ENCODE data around the gene XRCC3. TPM values are rescaled to one million over a fixed set of nuclear protein-coding genes. Genes with fewer than 3 reads are reported as not detected.

XRCC3 gene
- total and polyA plus RNA-seq, 2 donors (not counting 3 experiments of a cell fraction or from before 2014, with no cell fraction given), result 13.6 to 27.2 TPM

DNA sequence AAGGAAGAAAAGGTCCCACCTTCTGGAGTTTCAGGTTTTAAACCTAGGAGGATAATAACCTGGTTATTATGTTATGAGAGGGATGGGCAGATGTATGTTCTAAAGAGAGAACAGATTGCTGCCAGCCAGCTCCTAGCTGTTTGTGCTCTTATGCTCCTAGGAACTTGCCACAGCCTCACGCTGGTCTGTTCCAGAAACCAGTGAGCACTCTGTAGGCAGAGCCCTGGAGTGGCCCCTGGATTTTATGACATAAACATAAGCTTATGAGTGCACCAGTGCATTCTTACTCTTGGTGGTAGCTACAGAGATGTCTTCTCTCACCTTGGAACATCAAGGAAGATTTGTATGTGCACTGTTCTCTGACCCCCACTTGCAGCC lies 58.5 kb downstream of the XRCC3 start:
- Histone ChIP-seq H3K9ac (replicated peaks; ENCODE audit: extremely low read depth, insufficient read depth, low read length) (no peak overlapping the region), H3K9me1 (replicated peaks; ENCODE audit: control insufficient read depth, extremely low read depth, insufficient read depth, low read length) (no peaks in the 10 kb centered on the region), H3K79me2 (ENCODE audit: control insufficient read depth, insufficient read depth, low read length) (peaks cover 61% of the 10 kb centered on the region), H2AFZ (ENCODE audit: low read depth, low read length) (no peak overlapping the region), H4K20me1 (replicated peaks; ENCODE audit: control insufficient read depth, extremely low read depth, insufficient read depth, low read length) (peaks cover 4% of the 10 kb centered on the region), H3K4me2 (ENCODE audit: insufficient read depth, low read length) (no peak overlapping the region), H3K9me3 (replicated peaks; ENCODE audit: control insufficient read depth, insufficient read depth, low read length) (no peaks in the 10 kb centered on the region), H3K4me1 (ENCODE audit: control insufficient read depth, extremely low read depth, insufficient read depth, low read length) (no peaks in the 10 kb centered on the region), H3K27me3 (ENCODE audit: control insufficient read depth in 2 of 2, insufficient read depth in 2 of 2, low read length in 2 of 2) (no peaks in the 10 kb centered on the region), H3K36me3 (ENCODE audit: control insufficient read depth in 2 of 2, extremely low read depth in 1 of 2, insufficient read depth in 2 of 2, low read length in 2 of 2) (peaks cover 19 to 30% of the 10 kb centered on the region in 2 experiments), H3K27ac (ENCODE audit: insufficient read depth, low read depth, low read length) (no peak overlapping the region), H3K4me3 (replicated peaks in 1 of 3; ENCODE audit: insufficient read depth in 1 of 3, low read depth in 1 of 3, low read length in 3 of 3) (no peak overlapping the region)
- FAIRE-seq (no peak), DNase-seq (ENCODE audit: low read depth, low spot score) (no peak)
- ChIA-PET CTCF (interaction anchor here (0.9 to 1.4 kb wide), 2 partner anchors 21 to 43 kb away, joined by 3 to 4 read pairs; no protein-coding TSS in a partner anchor), POLR2A (interaction anchor here (0.6 kb wide), 1 partner anchor 64 kb away, joined by 4 read pairs; no protein-coding TSS in a partner anchor)
- TF ChIP-seq, protein P1, sequence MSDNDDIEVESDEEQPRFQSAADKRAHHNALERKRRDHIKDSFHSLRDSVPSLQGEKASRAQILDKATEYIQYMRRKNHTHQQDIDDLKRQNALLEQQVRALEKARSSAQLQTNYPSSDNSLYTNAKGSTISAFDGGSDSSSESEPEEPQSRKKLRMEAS (IDR thresholded peaks at IDR 0.05; ENCODE audit: insufficient read depth, insufficient read length), result no peak
- TF ChIP-seq JUN (IDR thresholded peaks at IDR 0.05; ENCODE audit: borderline replicate concordance, insufficient read depth, insufficient read length, low read depth) (no peak), EZH2 (IDR thresholded peaks at IDR 0.05; ENCODE audit: borderline replicate concordance, low read depth, low read length, severe bottlenecking) (no peak), POLR2AphosphoS5 (IDR thresholded peaks at IDR 0.05; ENCODE audit: insufficient read depth, low read depth, low read length) (no peak), MYC (IDR thresholded peaks at IDR 0.05; ENCODE audit: low read depth, low read length) (no peak), FOS (IDR thresholded peaks at IDR 0.05; ENCODE audit: borderline replicate concordance, insufficient read depth, low read length) (no peak), GATA2 (IDR thresholded peaks at IDR 0.05; ENCODE audit: insufficient read depth, insufficient read length, low read depth, low read length) (no peak), POLR2A (IDR thresholded peaks at IDR 0.05; ENCODE audit: low read depth, low read length) (no peak)
- TF ChIP-seq, protein P2, sequence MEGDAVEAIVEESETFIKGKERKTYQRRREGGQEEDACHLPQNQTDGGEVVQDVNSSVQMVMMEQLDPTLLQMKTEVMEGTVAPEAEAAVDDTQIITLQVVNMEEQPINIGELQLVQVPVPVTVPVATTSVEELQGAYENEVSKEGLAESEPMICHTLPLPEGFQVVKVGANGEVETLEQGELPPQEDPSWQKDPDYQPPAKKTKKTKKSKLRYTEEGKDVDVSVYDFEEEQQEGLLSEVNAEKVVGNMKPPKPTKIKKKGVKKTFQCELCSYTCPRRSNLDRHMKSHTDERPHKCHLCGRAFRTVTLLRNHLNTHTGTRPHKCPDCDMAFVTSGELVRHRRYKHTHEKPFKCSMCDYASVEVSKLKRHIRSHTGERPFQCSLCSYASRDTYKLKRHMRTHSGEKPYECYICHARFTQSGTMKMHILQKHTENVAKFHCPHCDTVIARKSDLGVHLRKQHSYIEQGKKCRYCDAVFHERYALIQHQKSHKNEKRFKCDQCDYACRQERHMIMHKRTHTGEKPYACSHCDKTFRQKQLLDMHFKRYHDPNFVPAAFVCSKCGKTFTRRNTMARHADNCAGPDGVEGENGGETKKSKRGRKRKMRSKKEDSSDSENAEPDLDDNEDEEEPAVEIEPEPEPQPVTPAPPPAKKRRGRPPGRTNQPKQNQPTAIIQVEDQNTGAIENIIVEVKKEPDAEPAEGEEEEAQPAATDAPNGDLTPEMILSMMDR (IDR thresholded peaks at IDR 0.05; ENCODE audit: extremely low read depth in 1 of 2, insufficient read depth in 1 of 2, low read depth in 1 of 2, low read length in 2 of 2), result no peak
- dilution Hi-C loops (cut with MboI; ENCODE audit: extremely low pct_ligation_motif_present, low sequenced_read_pairs) (no loop called here), intact Hi-C loops (cut with micrococcal nuclease) (no loop called here)
- BruUV-seq (replicated peaks), result no TSS peak

Measured in endothelial cell of umbilical vein (primary cell).